ENCODE data around the gene RALGAPA1.
A peak's percentile ranks its signal among the peaks of the same experiment; 100 is the strongest.
"Not testable (repeated sequence)": the region's sequence is repeated elsewhere in the genome, so short reads cannot be mapped to it uniquely, and the experiment has no call there.

RALGAPA1 gene

DNA sequence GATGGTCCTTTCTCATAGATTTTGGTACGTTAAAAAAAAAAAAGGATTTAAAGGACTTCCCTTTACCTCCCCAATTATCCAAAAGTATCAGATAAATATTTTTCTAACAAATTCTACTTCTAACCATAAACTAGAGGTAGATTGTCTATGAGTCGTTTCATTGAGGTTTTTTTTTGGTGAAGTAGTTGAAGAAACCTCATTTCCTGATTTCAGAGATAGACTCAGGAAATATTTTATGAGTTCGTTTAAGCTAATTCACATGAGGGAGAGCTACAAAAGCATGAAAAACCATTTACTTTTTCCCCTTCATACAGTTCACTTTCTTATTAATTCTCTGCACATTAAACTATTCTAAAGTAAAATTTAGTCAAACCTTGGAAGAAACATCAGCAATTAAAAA is 112.5 kb downstream of the RALGAPA1 start:
- ATAC-seq: no peak

- ATAC-seq: no peak
Observed at GRCh38 chr14:35696119-35696518, 113.0 kb downstream of the RALGAPA1 start.

- peak in 1 of 2 donors; percentile 27 for ATAC-seq
Observed at GRCh38 chr14:35695647-35696046, 113.4 kb downstream of the RALGAPA1 start.

GRCh38 chr14:35695072-35695471 is 114.0 kb downstream of the RALGAPA1 start:
- ATAC-seq: no peak

DNA sequence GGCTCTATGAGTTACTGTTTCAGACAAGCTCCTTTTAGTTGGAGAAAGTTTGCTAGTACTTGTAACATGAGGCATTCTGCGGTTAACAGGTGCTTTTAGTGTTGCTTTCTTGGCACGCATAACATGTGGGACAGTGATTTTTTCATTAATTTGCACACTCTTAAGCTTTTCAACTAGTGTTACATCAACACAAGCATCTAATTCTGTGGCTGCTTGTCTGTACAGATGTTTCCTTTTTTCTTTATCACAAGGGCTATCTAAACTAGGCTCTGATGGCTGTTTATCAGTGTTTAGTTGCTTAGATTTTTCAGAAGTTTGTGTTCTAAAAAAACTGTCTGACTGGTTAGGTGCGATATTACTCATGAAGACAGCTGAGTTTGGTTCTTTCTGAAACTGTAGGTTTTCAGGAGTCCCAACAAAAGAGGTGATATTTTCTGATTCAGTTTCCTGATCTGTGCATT is 120.1 kb downstream of the RALGAPA1 start:
- peak in 1 of 2 donors; percentile 21 for ATAC-seq

DNA sequence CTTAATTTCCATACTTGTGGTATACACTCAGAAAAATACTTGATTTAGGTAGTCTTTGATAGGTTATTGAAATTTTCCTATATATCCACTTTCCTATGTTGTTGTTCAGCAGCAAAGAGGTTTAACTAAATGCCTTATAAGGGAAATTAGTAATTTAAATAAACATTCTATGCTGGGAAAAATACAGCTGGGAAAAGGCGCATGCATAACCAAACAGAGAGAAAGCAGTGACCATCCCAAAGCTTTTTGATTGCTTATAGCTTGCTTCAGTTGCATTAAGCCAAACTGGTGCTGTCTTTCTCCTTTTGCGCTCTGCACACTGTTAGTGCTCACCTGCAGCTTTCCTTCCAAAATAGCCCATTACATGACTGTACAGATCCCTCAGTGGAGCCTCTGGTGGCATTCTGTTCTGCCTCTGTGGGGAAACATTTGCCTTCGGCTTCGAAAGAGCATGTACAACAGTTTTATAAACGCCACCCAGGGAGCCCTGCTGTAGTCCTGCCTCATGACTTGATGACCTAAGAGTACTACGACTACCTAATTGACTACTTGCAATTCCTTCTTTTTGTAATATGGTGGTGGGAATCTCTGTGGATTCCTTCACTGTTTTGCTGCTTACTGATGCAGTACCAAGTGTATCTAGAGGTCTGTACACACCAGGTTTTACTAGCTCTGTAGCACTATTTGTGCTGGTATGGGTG is 120.8 kb downstream of the RALGAPA1 start:
- no peak for ATAC-seq

- ATAC-seq: no peak
Observed at GRCh38 chr14:35687335-35687939, 121.7 kb downstream of the RALGAPA1 start.

DNA sequence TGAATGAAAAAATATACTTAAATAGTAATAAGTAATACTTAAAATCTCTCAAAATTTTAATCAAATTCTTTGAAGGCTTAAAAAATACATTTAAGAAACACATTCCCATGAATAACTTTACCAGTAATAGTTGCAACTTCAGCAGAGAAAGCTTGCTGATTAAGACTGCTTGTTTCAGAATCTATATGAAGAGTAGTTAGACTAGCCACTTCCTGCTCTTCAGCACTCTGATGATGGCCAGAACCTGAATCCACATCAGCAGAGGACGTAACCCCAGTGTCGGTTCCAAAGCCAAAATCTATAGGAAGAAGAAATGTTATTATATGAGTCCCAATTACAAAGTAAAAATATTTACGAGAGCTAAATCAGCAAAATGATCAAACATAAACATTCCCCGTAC is 125.4 kb downstream of the RALGAPA1 start:
- ATAC-seq: not testable (repeated sequence)

- no peak for ATAC-seq
Observed at GRCh38 chr14:35682802-35683201, 126.3 kb downstream of the RALGAPA1 start.

- ATAC-seq: no peak
Observed at GRCh38 chr14:35678403-35679028, 130.6 kb downstream of the RALGAPA1 start.

DNA sequence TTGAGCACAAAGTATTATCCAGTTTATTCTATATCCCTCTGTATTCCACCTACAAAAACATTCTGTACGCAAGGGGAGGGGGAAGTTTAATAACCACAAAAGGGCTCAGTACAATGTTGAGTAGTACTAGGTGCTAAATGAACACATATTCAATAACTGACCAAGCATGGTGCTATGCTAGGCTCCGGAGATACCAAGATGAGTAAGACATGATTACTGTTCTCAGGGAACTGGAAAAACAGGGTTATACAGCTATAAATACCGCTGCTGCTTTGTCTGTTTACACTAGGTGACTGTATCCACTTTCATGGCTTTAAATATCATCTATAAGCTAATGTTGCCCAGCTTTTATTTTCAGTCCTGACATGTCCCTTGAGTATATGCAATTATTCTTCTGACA is 139.3 kb downstream of the RALGAPA1 start:
- ATAC-seq: no peak

DNA sequence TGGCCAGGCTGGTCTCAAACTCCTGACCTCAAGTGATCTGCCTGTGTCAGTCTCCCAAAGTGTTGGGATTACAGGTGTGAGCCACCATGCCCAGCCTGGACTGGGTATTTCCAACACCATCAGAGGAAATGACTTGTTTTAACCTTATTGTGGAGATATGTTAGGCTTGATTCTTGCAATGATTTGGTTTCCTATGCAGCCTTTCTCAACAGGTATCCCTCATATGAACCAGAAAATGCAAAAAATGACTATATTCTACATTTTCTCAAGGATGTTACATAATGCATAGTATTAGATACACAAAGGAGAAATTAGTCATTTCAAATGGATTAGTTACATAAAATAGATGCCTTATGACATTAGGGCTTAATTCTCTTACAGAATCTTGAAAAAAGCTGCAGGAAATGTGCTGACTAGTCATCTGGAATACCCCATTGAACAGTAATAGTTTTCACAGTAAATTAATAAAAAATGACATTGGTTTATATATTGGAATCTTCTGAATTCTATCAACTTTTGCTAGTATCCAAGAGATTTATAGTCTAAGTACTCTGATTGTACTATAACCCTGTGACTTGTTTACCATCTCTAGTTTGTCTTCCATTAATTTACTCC is 142.6 kb downstream of the RALGAPA1 start:
- no peak for ATAC-seq

GRCh38 chr14:35661875-35662274 is 147.2 kb downstream of the RALGAPA1 start:
- ATAC-seq: no peak

GRCh38 chr14:35653045-35653444 is 156.1 kb downstream of the RALGAPA1 start:
- no peak for ATAC-seq

- no peak for ATAC-seq
Observed at GRCh38 chr14:35643513-35643912, 165.6 kb downstream of the RALGAPA1 start.

DNA sequence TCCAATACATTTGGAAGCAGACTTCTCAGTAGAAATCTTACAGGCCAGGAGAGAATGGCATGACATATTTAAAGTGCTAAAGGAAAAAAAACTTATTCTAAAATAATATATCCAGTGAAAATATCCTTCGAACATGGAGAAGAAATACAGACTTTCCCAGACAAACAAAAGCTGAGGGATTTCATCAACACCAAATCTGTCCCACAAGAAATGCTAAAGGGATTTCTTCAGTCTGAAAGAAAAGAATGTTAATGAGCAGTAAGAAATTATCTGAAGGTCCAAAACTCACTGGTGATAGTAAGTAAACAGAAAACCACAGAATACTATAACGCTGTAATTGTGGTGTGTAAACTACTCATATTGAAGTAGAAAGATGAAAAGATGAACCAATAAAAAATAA is 171.2 kb downstream of the RALGAPA1 start:
- ATAC-seq: no peak

GRCh38 chr14:35637269-35637668 is 171.8 kb downstream of the RALGAPA1 start:
- no peak for ATAC-seq

- no peak for ATAC-seq
Observed at GRCh38 chr14:35632676-35633075, 176.4 kb downstream of the RALGAPA1 start.

DNA sequence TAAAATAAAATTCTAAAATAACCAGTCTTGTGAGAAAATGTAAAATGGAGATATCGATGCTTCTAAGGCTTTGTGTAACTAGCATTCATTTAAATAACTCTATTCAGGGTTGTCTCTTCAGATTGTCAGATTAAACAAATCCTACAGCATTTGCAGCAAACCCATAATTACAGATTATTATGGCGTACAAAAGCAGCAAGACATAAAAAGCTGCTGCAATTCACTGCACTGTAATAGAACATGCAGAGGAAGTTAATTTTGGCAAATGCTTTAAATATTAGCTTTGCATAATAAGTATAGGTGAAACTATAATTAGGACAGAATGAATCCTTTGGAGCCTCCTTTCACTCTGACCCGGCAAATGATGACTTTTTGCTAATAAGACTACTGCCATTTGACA is 176.8 kb downstream of the RALGAPA1 start:
- no peak for ATAC-seq

GRCh38 chr14:35631071-35631805 is 177.9 kb downstream of the RALGAPA1 start:
- no peak for ATAC-seq

DNA sequence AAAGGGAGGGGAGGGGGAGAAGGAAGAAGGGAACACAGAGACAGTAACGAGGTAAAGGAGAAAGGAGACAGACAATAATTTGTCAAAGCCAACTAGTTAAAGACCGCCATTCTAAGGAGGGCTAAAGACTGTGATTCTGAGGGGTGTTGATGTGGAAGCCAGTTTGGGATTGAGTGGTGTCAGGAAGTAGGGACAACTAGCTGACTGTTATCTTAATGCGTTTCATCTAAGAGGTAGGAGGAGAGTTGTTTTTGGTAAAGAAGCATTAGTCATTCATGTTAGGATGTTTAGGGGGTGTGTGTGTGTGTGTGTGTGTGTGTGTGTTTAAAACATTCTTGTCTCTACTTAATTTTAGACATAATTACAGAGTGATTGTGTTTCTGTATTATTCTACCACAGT is 180.1 kb downstream of the RALGAPA1 start:
- no peak for ATAC-seq

- ATAC-seq: not testable (repeated sequence)
Observed at GRCh38 chr14:35626947-35627346, 182.1 kb downstream of the RALGAPA1 start.

DNA sequence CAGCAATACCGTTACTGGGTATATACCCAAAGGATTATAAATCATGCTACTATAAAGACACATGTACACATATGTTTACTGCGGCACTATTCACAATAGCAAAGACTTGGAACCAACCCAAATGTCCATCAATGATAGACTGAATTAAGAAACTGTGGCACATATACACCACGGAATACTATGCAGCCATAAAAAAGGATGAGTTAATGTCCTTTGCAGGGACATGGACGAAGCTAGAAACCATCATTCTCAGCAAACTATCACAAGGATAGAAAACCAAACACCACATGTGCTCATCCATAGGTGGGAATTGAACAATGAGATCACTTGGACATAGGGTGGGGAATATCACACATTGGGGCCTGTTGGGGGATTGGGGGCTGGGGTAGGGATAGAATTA is 187.1 kb downstream of the RALGAPA1 start:
- not testable (repeated sequence) for ATAC-seq
